Activated naive CD4-positive, alpha-beta T cell treated with anti-CD3 and anti-CD28 coated beads, Interleukin-2, amount 50 U/mL, for 24 hours (primary cell): Measurements from ENCODE around the gene RILPL2.
A peak's percentile ranks its signal among the peaks of the same experiment; 100 is the strongest.
"Not testable (repeated sequence)": the region's sequence is repeated elsewhere in the genome, so short reads cannot be mapped to it uniquely, and the experiment has no call there.

ENCODE experiments used
- H3K27ac Mint-ChIP-seq: one replicate; pipeline ENCODE4 v1.8.0; 2021; ENCODE audit warnings: mild to moderate bottlenecking, mixed read lengths
- H3K27me3 Mint-ChIP-seq: one replicate; pipeline ENCODE4 v1.8.0; 2021; ENCODE audit warnings: mixed read lengths
- H3K36me3 Mint-ChIP-seq: one replicate; pipeline ENCODE4 v1.8.0; 2021; ENCODE audit warnings: mixed read lengths
- H3K4me1 Mint-ChIP-seq: one replicate; pipeline ENCODE4 v1.8.0; 2021; ENCODE audit warnings: mixed read lengths
- H3K4me3 Mint-ChIP-seq: one replicate; pipeline ENCODE4 v1.8.0; 2021; ENCODE audit warnings: mild to moderate bottlenecking, mixed read lengths
- H3K9me3 Mint-ChIP-seq: one replicate; pipeline ENCODE4 v1.8.0; 2021; ENCODE audit warnings: mixed read lengths

RILPL2 gene

GRCh38 chr12:123436017-123436964 is at the start of gene RILPL2:
TSS of gene RILPL2 (minus strand) at chr12:123436684. CDS start at chr12:123436420, 264 bp downstream.
- Mint-ChIP-seq H3K27ac (peak within 1 kb of the TSS; percentile 96), H3K27me3 (no peaks in the 10 kb centered on the region), H3K9me3 (no peaks in the 10 kb centered on the region), H3K36me3 (peaks cover 9% of the 10 kb centered on the region), H3K4me1 (peaks cover 41% of the 10 kb centered on the region), H3K4me3 (peak within 1 kb of the TSS; percentile 97)

GRCh38 chr12:123485756-123486155 is 49.3 kb upstream of the RILPL2 start:
- H3K27me3 Mint-ChIP-seq: no peaks in the 10 kb centered on the region
- H3K9me3 Mint-ChIP-seq: no peaks in the 10 kb centered on the region
- peaks cover 30% of the 10 kb centered on the region for H3K4me1 Mint-ChIP-seq
- no peaks in the 10 kb centered on the region for H3K36me3 Mint-ChIP-seq
- H3K27ac Mint-ChIP-seq: peak overlapping the region; percentile 60
- H3K4me3 Mint-ChIP-seq: no peak overlapping the region

- Mint-ChIP-seq H3K27ac (no peak overlapping the region), H3K9me3 (no peaks in the 10 kb centered on the region), H3K4me3 (no peak overlapping the region), H3K4me1 (peaks cover 42% of the 10 kb centered on the region), H3K36me3 (no peaks in the 10 kb centered on the region), H3K27me3 (no peaks in the 10 kb centered on the region)
Observed at GRCh38 chr12:123483602-123484248, 47.2 kb upstream of the RILPL2 start.

GRCh38 chr12:123482876-123483275 is 46.4 kb upstream of the RILPL2 start:
- Mint-ChIP-seq H3K27ac (no peak overlapping the region), H3K4me3 (no peak overlapping the region)

GRCh38 chr12:123481251-123481650 is 44.8 kb upstream of the RILPL2 start:
- H3K4me3 Mint-ChIP-seq, H3K36me3 Mint-ChIP-seq, H3K27me3 Mint-ChIP-seq: not testable (repeated sequence)

More at GRCh38 chr12:123482876-123483275, 46.4 kb upstream of the RILPL2 start:
- no peaks in the 10 kb centered on the region for H3K27me3 Mint-ChIP-seq
- H3K9me3 Mint-ChIP-seq: no peaks in the 10 kb centered on the region
- no peaks in the 10 kb centered on the region for H3K36me3 Mint-ChIP-seq
- peaks cover 43% of the 10 kb centered on the region for H3K4me1 Mint-ChIP-seq

GRCh38 chr12:123479442-123480180 is 43.1 kb upstream of the RILPL2 start:
- peak overlapping the region; percentile 65 for H3K27ac Mint-ChIP-seq

More at GRCh38 chr12:123481251-123481650, 44.8 kb upstream of the RILPL2 start:
- peaks cover 51% of the 10 kb centered on the region for H3K4me1 Mint-ChIP-seq
- H3K9me3 Mint-ChIP-seq, H3K27ac Mint-ChIP-seq: not testable (repeated sequence)

GRCh38 chr12:123478762-123479161 is 42.3 kb upstream of the RILPL2 start:
- no peak overlapping the region for H3K27ac Mint-ChIP-seq
- H3K27me3 Mint-ChIP-seq: no peaks in the 10 kb centered on the region
- no peaks in the 10 kb centered on the region for H3K36me3 Mint-ChIP-seq
- no peak overlapping the region for H3K4me3 Mint-ChIP-seq
- H3K4me1 Mint-ChIP-seq: peaks cover 51% of the 10 kb centered on the region
- no peaks in the 10 kb centered on the region for H3K9me3 Mint-ChIP-seq

More at GRCh38 chr12:123479442-123480180, 43.1 kb upstream of the RILPL2 start:
- H3K27me3 Mint-ChIP-seq: no peaks in the 10 kb centered on the region
- no peaks in the 10 kb centered on the region for H3K9me3 Mint-ChIP-seq
- no peaks in the 10 kb centered on the region for H3K36me3 Mint-ChIP-seq
- no peak overlapping the region for H3K4me3 Mint-ChIP-seq
- H3K4me1 Mint-ChIP-seq: peaks cover 53% of the 10 kb centered on the region

- Mint-ChIP-seq H3K4me3 (no peak overlapping the region), H3K27ac (no peak overlapping the region), H3K4me1 (peaks cover 49% of the 10 kb centered on the region), H3K36me3 (no peaks in the 10 kb centered on the region), H3K9me3 (no peaks in the 10 kb centered on the region), H3K27me3 (no peaks in the 10 kb centered on the region)
Observed at GRCh38 chr12:123478069-123478468, 41.6 kb upstream of the RILPL2 start.

GRCh38 chr12:123475246-123475703 is 38.8 kb upstream of the RILPL2 start:
- H3K27ac Mint-ChIP-seq: peak overlapping the region; percentile 97
- H3K36me3 Mint-ChIP-seq: no peaks in the 10 kb centered on the region
- no peaks in the 10 kb centered on the region for H3K9me3 Mint-ChIP-seq
- H3K27me3 Mint-ChIP-seq: no peaks in the 10 kb centered on the region
- H3K4me1 Mint-ChIP-seq: peaks cover 41% of the 10 kb centered on the region
- peak overlapping the region; percentile 85 for H3K4me3 Mint-ChIP-seq

- Mint-ChIP-seq H3K9me3 (no peaks in the 10 kb centered on the region), H3K4me1 (peaks cover 38% of the 10 kb centered on the region), H3K27ac (peak overlapping the region; percentile 97), H3K4me3 (peak overlapping the region; percentile 85), H3K27me3 (no peaks in the 10 kb centered on the region), H3K36me3 (no peaks in the 10 kb centered on the region)
Observed at GRCh38 chr12:123474485-123475245, 38.2 kb upstream of the RILPL2 start.

GRCh38 chr12:123472438-123472849 is 36.0 kb upstream of the RILPL2 start:
- Mint-ChIP-seq H3K36me3 (peaks cover 2% of the 10 kb centered on the region), H3K27ac (no peak overlapping the region), H3K4me1 (peaks cover 35% of the 10 kb centered on the region), H3K9me3 (no peaks in the 10 kb centered on the region), H3K27me3 (no peaks in the 10 kb centered on the region), H3K4me3 (no peak overlapping the region)

- Mint-ChIP-seq H3K9me3 (no peaks in the 10 kb centered on the region), H3K27me3 (no peaks in the 10 kb centered on the region), H3K27ac (no peak overlapping the region), H3K4me1 (peaks cover 29% of the 10 kb centered on the region), H3K4me3 (no peak overlapping the region), H3K36me3 (peaks cover 2% of the 10 kb centered on the region)
Observed at GRCh38 chr12:123471374-123472068, 35.0 kb upstream of the RILPL2 start.

- Mint-ChIP-seq H3K4me3 (no peak overlapping the region), H3K9me3 (no peaks in the 10 kb centered on the region), H3K27ac (no peak overlapping the region), H3K36me3 (peaks cover 8% of the 10 kb centered on the region), H3K27me3 (no peaks in the 10 kb centered on the region), H3K4me1 (peaks cover 31% of the 10 kb centered on the region)
Observed at GRCh38 chr12:123469978-123470377, 33.5 kb upstream of the RILPL2 start.

GRCh38 chr12:123468786-123469185 is 32.3 kb upstream of the RILPL2 start:
- H3K9me3 Mint-ChIP-seq: no peaks in the 10 kb centered on the region
- peaks cover 8% of the 10 kb centered on the region for H3K36me3 Mint-ChIP-seq

More at GRCh38 chr12:123468786-123469185, 32.3 kb upstream of the RILPL2 start:
- H3K4me1 Mint-ChIP-seq: peaks cover 25% of the 10 kb centered on the region
- no peak overlapping the region for H3K4me3 Mint-ChIP-seq
- no peak overlapping the region for H3K27ac Mint-ChIP-seq
- no peaks in the 10 kb centered on the region for H3K27me3 Mint-ChIP-seq
